K562 (cell line): ENCODE data around the gene ECSIT. TPM values are rescaled to one million over a fixed set of nuclear protein-coding genes. Genes with fewer than 3 reads are reported as not detected.
A peak's percentile ranks its signal among the peaks of the same experiment; 100 is the strongest.

Source experiments
- ARID1B ChIP-seq: fragments of 450-650 bp; IDR thresholded peaks from 2 replicates; pipeline ENCODE4 v1.6.1; 2016; ENCODE audit warnings: antibody characterized with exemption, mild to moderate bottlenecking, inconsistent platforms
- CHD1 ChIP-seq: fragments of 200-600 bp; sonication (generic); IDR thresholded peaks from one replicate; pipeline ENCODE4 v1.6.1; 2012; ENCODE audit warnings: mild to moderate bottlenecking, moderate library complexity, low read length, inconsistent platforms
- EZH2 ChIP-seq: IDR thresholded peaks from 2 replicates; pipeline ENCODE4 v1.6.1; 2012; ENCODE audit warnings: low read depth, mild to moderate bottlenecking, inconsistent platforms, low read length, borderline replicate concordance
- FOXP1 ChIP-seq: sonication (generic); formaldehyde crosslinking; IDR thresholded peaks from 2 replicates; pipeline ENCODE4 v1.8.0; 2022; ENCODE audit warnings: mild to moderate bottlenecking, missing genetic modification reagents
- GATAD2B ChIP-seq: fragments of 450-650 bp; IDR thresholded peaks from 2 replicates; pipeline ENCODE4 v1.6.1; 2017; ENCODE audit warnings: mild to moderate bottlenecking, borderline replicate concordance
- JUND ChIP-seq, 2 experiments: IDR thresholded peaks; 2 replicates in 1 of 2; 3 replicates in 1 of 2; pipeline ENCODE4 v1.6.1; 2011; ENCODE audit warnings: borderline replicate concordance in 2 of 2, low read depth in 2 of 2, low read length in 2 of 2, improper control_type of control experiment in 1 of 2, missing biosample characterization in 1 of 2, missing genetic modification characterization in 1 of 2, missing genetic modification reagents in 1 of 2
- MCM3 ChIP-seq: fragments of 450-650 bp; IDR thresholded peaks from 2 replicates; pipeline ENCODE4 v1.6.1; 2016
- OTX1 ChIP-seq: fragments of 450-650 bp; formaldehyde crosslinking; IDR thresholded peaks from 2 replicates; pipeline ENCODE4 v1.4.0; 2022; ENCODE audit warnings: mild to moderate bottlenecking
- RBM39 ChIP-seq: fragments of 200-400 bp; formaldehyde crosslinking; optimal IDR thresholded peaks from 2 replicates; pipeline ENCODE3; 2018; ENCODE audit warnings: low read depth, low read length
- RNF2 ChIP-seq: sonication (generic); IDR thresholded peaks from 2 replicates; pipeline ENCODE4 v1.6.1; 2016
- SMAD2 ChIP-seq: fragments of 150-350 bp; IDR thresholded peaks from 2 replicates; pipeline ENCODE4 v1.6.1; 2014; ENCODE audit warnings: low read depth, mild to moderate bottlenecking, low read length
- ZNF224 ChIP-seq: sonication (generic); formaldehyde crosslinking; IDR thresholded peaks from 2 replicates; pipeline ENCODE4 v1.8.0; 2022; ENCODE audit warnings: mild to moderate bottlenecking, missing genetic modification reagents
- ZNF232 ChIP-seq: sonication (generic); formaldehyde crosslinking; IDR thresholded peaks from 2 replicates; pipeline ENCODE4 v1.8.0; 2022; ENCODE audit warnings: mild to moderate bottlenecking, missing genetic modification reagents
- ZNF589 ChIP-seq: fragments of 200-800 bp; sonication (Bioruptor generic); IDR thresholded peaks from 2 replicates; pipeline ENCODE4 v1.6.1; 2016; ENCODE audit warnings: low read depth, missing genetic modification characterization, missing compliant biosample characterization
- polyA plus RNA-seq, 8 experiments: library from polyadenylated mRNA; depleted of rRNA in 4 of 8; stranded (reverse) in 5 of 8; unstranded in 3 of 8; fragments of >200 nt; fragmentation: Nextera tagmentation in 2 of 8; fragmentation: Illumina TruSeq in 1 of 8; extraction: Ambion mirVana in 2 of 8; extraction: Trizol in 1 of 8; gene quantifications; 2 replicates each; pipeline versions ENCODE4 v1.2.1 to v1.2.3, GENCODE V29; 2011 to 2014; ENCODE audit warnings: inconsistent platforms in 1 of 8, missing spikeins in 1 of 8
- total RNA-seq, 7 experiments: library from RNA; depleted of rRNA in 6 of 7; stranded (reverse); fragments of >200 nt in 6 of 7; fragmentation: Illumina TruSeq in 2 of 7; extraction: Trizol in 2 of 7; gene quantifications; 2 replicates each; pipeline versions ENCODE4 v1.2.1 to v1.2.3, GENCODE V29; 2011 to 2021; ENCODE audit warnings: low replicate concordance in 1 of 7
- TF ChIP-seq, protein P1 (sequence below), 2 experiments: fragments of 450-650 bp; IDR thresholded peaks; 2 replicates each; pipeline ENCODE4 v1.6.1; 2016
- TF ChIP-seq, protein P2 (sequence below): fragments of 250-450 bp; sonication (Bioruptor Pico); IDR thresholded peaks from 2 replicates; pipeline ENCODE4 v1.5.0; 2020; ENCODE audit warnings: mild to moderate bottlenecking
- TF ChIP-seq, protein P3 (sequence below): fragments of 450-650 bp; IDR thresholded peaks from 2 replicates; pipeline ENCODE4 v1.6.1; 2016; ENCODE audit warnings: antibody characterized with exemption
- TF ChIP-seq, protein P4 (sequence below): fragments of 250-450 bp; sonication (Bioruptor Pico); IDR thresholded peaks from 2 replicates; pipeline ENCODE4 v1.8.0; 2021; ENCODE audit warnings: borderline replicate concordance, mild to moderate bottlenecking, moderate library complexity; ENCODE audit not compliant: poor library complexity, severe bottlenecking
- TF ChIP-seq, protein P5 (sequence below), 2 experiments: fragments of 450-650 bp in 1 of 2; sonication (generic) in 1 of 2; formaldehyde crosslinking; conservative IDR thresholded peaks; 2 replicates each; pipeline versions ENCODE4 v1.4.0 to v1.8.1; 2020 to 2022; ENCODE audit warnings: mild to moderate bottlenecking in 1 of 2, missing genetic modification reagents in 1 of 2

The ECSIT gene
- total and polyA plus RNA-seq, 9 of the 15 experiments (the other 6 are each of a cell fraction or from before 2014, with no cell fraction given), result 1.1 to 82.5 (median 43.9) TPM

DNA sequence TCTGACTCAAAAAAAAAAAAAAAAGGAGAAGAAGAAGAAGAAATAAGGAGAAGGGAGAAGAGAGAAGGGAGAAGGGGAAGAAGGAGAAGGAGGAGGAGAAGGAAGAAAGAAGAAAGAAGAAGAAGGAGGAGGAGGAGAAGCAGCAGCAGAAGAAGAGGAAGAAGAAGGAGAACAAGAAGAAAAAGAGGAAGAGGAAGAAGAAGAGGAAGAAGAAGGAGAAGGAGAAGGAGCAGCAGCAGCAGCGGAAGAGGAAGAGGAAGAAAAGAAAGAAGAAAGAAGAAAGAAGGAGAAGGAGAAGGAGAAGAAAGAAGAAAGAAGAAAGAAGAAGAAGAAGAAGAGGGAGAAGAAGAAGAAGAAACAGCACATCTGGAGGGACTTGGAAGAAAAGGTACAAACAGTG is 5.6 kb upstream of the ECSIT start (continued):
- TF ChIP-seq, protein P1, sequence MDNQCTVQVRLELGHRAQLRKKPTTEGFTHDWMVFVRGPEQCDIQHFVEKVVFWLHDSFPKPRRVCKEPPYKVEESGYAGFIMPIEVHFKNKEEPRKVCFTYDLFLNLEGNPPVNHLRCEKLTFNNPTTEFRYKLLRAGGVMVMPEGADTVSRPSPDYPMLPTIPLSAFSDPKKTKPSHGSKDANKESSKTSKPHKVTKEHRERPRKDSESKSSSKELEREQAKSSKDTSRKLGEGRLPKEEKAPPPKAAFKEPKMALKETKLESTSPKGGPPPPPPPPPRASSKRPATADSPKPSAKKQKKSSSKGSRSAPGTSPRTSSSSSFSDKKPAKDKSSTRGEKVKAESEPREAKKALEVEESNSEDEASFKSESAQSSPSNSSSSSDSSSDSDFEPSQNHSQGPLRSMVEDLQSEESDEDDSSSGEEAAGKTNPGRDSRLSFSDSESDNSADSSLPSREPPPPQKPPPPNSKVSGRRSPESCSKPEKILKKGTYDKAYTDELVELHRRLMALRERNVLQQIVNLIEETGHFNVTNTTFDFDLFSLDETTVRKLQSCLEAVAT (IDR thresholded peaks at IDR 0.05), result peak; percentile 27 to 36; a peak in 1 of 4 replicates
- TF ChIP-seq SMAD2 (no peak), ZNF589 (CRISPR knock-in tag) (no peak), ZNF232 (no peak), JUND (IDR thresholded peaks at IDR 0.05; ENCODE audit: borderline replicate concordance, low read depth, low read length) (no peak), JUND (tag; IDR thresholded peaks at IDR 0.05; ENCODE audit: borderline replicate concordance, low read depth, low read length) (no peak), OTX1 (peak; percentile 82; the same call in 1 of the 2 replicates), ARID1B (peak; percentile 30; the same call in 1 of the 2 replicates), EZH2 (no peak), MCM3 (no peak), FOXP1 (CRISPR knock-in tag) (no peak), ZNF224 (no peak), GATAD2B (no peak), RBM39 (peak; percentile 12), CHD1 (no peak), RNF2 (no peak)
- TF ChIP-seq, protein P2, sequence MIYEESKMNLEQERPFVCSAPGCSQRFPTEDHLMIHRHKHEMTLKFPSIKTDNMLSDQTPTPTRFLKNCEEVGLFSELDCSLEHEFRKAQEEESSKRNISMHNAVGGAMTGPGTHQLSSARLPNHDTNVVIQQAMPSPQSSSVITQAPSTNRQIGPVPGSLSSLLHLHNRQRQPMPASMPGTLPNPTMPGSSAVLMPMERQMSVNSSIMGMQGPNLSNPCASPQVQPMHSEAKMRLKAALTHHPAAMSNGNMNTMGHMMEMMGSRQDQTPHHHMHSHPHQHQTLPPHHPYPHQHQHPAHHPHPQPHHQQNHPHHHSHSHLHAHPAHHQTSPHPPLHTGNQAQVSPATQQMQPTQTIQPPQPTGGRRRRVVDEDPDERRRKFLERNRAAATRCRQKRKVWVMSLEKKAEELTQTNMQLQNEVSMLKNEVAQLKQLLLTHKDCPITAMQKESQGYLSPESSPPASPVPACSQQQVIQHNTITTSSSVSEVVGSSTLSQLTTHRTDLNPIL (CRISPR knock-in tag), result no peak
- TF ChIP-seq, protein P3, sequence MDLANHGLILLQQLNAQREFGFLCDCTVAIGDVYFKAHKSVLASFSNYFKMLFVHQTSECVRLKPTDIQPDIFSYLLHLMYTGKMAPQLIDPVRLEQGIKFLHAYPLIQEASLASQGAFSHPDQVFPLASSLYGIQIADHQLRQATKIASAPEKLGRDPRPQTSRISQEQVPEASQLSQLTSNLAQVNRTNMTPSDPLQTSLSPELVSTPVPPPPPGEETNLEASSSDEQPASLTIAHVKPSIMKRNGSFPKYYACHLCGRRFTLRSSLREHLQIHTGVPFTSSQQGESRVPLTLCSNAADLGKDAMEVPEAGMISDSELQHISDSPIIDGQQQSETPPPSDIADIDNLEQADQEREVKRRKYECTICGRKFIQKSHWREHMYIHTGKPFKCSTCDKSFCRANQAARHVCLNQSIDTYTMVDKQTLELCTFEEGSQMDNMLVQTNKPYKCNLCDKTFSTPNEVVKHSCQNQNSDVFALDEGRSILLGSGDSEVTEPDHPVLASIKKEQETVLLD, result peak; percentile 49; the same call in 1 of the 2 replicates
- TF ChIP-seq, protein P4, sequence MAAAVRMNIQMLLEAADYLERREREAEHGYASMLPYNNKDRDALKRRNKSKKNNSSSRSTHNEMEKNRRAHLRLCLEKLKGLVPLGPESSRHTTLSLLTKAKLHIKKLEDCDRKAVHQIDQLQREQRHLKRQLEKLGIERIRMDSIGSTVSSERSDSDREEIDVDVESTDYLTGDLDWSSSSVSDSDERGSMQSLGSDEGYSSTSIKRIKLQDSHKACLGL (CRISPR knock-in tag), result no peak
- TF ChIP-seq, protein P5, sequence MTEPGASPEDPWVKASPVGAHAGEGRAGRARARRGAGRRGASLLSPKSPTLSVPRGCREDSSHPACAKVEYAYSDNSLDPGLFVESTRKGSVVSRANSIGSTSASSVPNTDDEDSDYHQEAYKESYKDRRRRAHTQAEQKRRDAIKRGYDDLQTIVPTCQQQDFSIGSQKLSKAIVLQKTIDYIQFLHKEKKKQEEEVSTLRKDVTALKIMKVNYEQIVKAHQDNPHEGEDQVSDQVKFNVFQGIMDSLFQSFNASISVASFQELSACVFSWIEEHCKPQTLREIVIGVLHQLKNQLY (CRISPR knock-in tag; conservative IDR thresholded peaks at IDR 0.05), result no peak
